Naive thymus-derived CD8-positive, alpha-beta T cell (primary cell): ENCODE data around the gene RRP9. TPM values are rescaled to one million over a fixed set of nuclear protein-coding genes. Genes with fewer than 3 reads are reported as not detected.

Source experiments
- ATAC-seq, 2 donors: fragments of 150-1000 bp; cut with Tn5 transposase in 1 of 2; sonication (Bioruptor Pico), chemical (Tn5 transposase) in 1 of 2; 1 replicate in 1 of 2; 2 replicates in 1 of 2; pipeline ENCODE4 v1.10.0; 2021; ENCODE audit warnings: mild to moderate bottlenecking in 2 of 2, moderate library complexity in 2 of 2
- POLR2A ChIA-PET: fragments of 350-600 bp; sonication (Branson Sonifier 250); formaldehyde crosslinking; loops from one replicate; lab custom pipeline; 2021; ENCODE audit warnings: antibody characterized with exemption; lab: Charles Lee
- DNase-seq, 10 donors: peaks; one replicate each; pipeline versions ENCODE4 v3.0.0 to v3.0.0-alpha.2; 2020 to 2022
- H3K27ac Mint-ChIP-seq, 10 donors: one replicate each; pipeline ENCODE4 v1.8.0; 2020 to 2022; ENCODE audit warnings: mild to moderate bottlenecking in 10 of 10, mixed read lengths in 10 of 10, moderate library complexity in 4 of 10, inconsistent platforms in 1 of 10
- H3K27me3 Mint-ChIP-seq, 5 donors: one replicate each; pipeline ENCODE4 v1.8.0; 2021 to 2022; ENCODE audit warnings: mixed read lengths in 5 of 5
- H3K36me3 Mint-ChIP-seq, 3 donors: one replicate each; pipeline ENCODE4 v1.8.0; 2020 to 2022; ENCODE audit warnings: mixed read lengths in 3 of 3, mild to moderate bottlenecking in 2 of 3, inconsistent platforms in 1 of 3
- H3K4me1 Mint-ChIP-seq, 4 donors: one replicate each; pipeline ENCODE4 v1.8.0; 2021 to 2022; ENCODE audit warnings: mixed read lengths in 4 of 4
- H3K4me3 Mint-ChIP-seq, 10 donors: one replicate each; pipeline ENCODE4 v1.8.0; 2020 to 2022; ENCODE audit warnings: mild to moderate bottlenecking in 10 of 10, mixed read lengths in 10 of 10, moderate library complexity in 6 of 10, inconsistent platforms in 1 of 10
- H3K9me3 Mint-ChIP-seq, 9 donors: one replicate each; pipeline ENCODE4 v1.8.0; 2020 to 2022; ENCODE audit warnings: mixed read lengths in 9 of 9, mild to moderate bottlenecking in 3 of 9, inconsistent platforms in 1 of 9, moderate library complexity in 1 of 9
- polyA plus RNA-seq, 3 donors: library from polyadenylated mRNA; unstranded; fragments of 300-500 nt; fragmentation: Illumina TruSeq; gene quantifications; one replicate each; pipeline ENCODE4 v1.2.3, GENCODE V29; 2021
- total RNA-seq, 8 experiments: library from RNA in 2 of 8; stranded (reverse) in 2 of 8; gene quantifications; one replicate each; pipeline ENCODE4 v1.2.3 and lab custom pipeline; 2021 to 2026

Gene RRP9
- total and polyA plus RNA-seq, 5 experiments from 2014 or later = 15.9 to 29.6 (median 18.1) TPM

DNA sequence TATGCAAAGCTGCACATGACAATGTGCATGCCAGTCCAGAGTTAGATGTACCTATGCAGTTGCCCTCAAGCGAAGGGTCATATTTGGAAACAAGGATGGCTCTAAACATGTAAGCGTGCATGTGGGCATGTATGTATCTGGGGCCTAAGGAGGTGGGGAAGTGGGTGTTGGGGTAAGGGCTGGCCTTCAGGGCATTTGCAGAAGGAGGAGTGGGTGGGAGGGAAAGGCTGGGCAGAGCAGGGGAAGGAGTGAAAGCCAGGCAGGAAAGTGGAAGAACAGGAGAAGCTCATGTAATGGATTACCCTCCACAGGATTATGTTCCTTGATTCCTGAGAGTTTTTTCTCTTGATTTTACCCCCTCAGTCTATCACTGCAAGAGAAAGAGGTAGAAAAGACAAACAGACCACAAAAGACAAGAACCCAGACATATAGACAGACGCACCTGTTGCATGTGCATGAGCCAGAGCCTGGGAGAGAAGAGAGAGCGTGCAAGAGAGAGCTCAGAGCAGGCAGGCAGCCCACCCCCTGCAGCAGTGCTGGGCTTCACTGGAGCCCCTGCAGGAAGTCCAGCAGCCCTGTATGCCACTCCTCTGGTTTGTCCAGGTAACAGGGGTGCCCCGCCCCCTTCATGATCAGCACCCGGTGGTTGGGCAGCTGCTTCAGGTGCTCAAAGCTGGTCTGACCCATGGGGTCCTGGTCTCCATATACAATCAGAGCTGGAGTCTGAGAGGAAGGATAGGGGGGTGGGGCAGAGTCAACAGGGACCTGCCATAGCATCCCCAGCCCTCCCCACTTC, 27.4 kb upstream of the RRP9 start:
- no peak for DNase-seq
- POLR2A ChIA-PET = interaction anchor here (0.5 to 1.4 kb wide), 2 partner anchors 14 to 381 kb away, joined by 4 read pairs; partner anchors contain the start of gene ACY1
- H3K4me3 Mint-ChIP-seq = peak overlapping the region; percentile 34 to 89 (median 80)
- no peaks in the 10 kb centered on the region for H3K36me3 Mint-ChIP-seq
- ATAC-seq = no peak
- no peaks in the 10 kb centered on the region for H3K9me3 Mint-ChIP-seq
- peaks cover 19 to 52% (median 37%) of the 10 kb centered on the region in 4 donors for H3K4me1 Mint-ChIP-seq
- no peaks in the 10 kb centered on the region for H3K27me3 Mint-ChIP-seq
- H3K27ac Mint-ChIP-seq = peak overlapping the region in 9 of 10 donors; percentile 43 to 86 (median 71)

- POLR2A ChIA-PET = interaction anchor here (0.6 to 1.4 kb wide), 4 partner anchors 11 to 26 kb away, joined by 3 to 8 read pairs (median 4); partner anchors contain the start of genes ACY1, PARP3 and RRP9
- peak overlapping the region; percentile 70 to 94 (median 82) for H3K4me3 Mint-ChIP-seq
- ATAC-seq (peak; percentile 2 to 31), DNase-seq (no peak)
- H3K36me3 Mint-ChIP-seq = no peaks in the 10 kb centered on the region
- H3K9me3 Mint-ChIP-seq = no peaks in the 10 kb centered on the region
- peaks cover 13 to 48% (median 30%) of the 10 kb centered on the region in 4 donors for H3K4me1 Mint-ChIP-seq
- H3K27ac Mint-ChIP-seq = peak overlapping the region in 6 of 10 donors; percentile 57 to 86 (median 73)
- H3K27me3 Mint-ChIP-seq = no peaks in the 10 kb centered on the region
Measured at GRCh38 chr3:51968170-51968775, 26.6 kb upstream of the RRP9 start.

DNA sequence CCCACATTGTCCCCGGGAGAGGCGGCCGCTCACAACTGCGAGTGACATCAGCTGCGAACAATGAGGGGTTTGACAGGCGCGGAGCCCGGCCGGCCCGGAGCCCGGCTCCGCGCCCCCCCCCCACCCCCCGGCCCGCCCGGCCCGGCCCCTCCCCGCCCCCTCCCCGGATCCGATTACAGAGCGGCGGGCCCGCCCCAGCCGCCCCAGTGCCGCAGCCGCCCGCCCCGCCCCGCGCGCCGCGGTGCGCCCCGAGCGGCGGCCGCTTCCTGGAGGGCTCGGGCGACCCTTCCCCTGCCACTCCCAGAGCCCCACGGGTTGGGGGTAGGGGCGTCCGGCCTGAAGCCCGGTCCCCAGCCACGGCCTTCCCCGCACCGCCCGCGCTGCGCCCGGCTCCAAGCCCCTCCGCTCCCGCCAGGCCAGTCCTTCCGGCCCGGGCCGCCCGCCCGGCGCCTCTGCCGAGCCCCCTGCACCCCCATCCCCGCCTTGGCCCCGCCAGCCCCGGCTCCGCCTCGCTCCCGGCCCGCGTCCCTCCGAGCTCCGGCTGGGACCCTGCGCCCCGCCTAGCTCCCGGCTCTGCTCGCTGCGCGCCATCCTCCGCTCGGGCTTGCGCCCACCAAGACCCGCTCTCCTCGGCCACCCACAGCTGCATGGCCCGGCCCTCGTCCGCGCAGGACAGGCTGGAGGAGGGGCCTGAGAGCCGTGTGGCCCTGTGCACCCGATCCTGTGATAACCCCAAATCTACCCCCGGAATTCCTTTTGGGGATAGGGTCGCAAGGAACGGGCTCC, 25.9 kb upstream of the RRP9 start, which contains the start of gene PCBP4:
Gene PCBP4, minus strand, starts transcription at position 71 of the 786 bp plus-strand sequence. CDS start 6,214 bp downstream, outside the sequence.
- Mint-ChIP-seq H3K36me3 (no peaks in the 10 kb centered on the region), H3K9me3 (no peaks in the 10 kb centered on the region), H3K27ac (peak within 1 kb of the TSS in 8 of 10 donors; percentile 37 to 94 (median 75)), H3K4me3 (peak within 1 kb of the TSS; percentile 80 to 94 (median 84)), H3K4me1 (peaks cover 13 to 46% (median 30%) of the 10 kb centered on the region in 4 donors), H3K27me3 (no peaks in the 10 kb centered on the region)
- POLR2A ChIA-PET = interaction anchor here (1.0 to 1.4 kb wide), 4 partner anchors 10 to 25 kb away, joined by 3 to 8 read pairs (median 4); partner anchors contain the start of genes PARP3 and RRP9
- peak; percentile 66 to 78 for ATAC-seq
- DNase-seq = peak in 3 of 10 donors; percentile 30 to 47 (median 33)

DNA sequence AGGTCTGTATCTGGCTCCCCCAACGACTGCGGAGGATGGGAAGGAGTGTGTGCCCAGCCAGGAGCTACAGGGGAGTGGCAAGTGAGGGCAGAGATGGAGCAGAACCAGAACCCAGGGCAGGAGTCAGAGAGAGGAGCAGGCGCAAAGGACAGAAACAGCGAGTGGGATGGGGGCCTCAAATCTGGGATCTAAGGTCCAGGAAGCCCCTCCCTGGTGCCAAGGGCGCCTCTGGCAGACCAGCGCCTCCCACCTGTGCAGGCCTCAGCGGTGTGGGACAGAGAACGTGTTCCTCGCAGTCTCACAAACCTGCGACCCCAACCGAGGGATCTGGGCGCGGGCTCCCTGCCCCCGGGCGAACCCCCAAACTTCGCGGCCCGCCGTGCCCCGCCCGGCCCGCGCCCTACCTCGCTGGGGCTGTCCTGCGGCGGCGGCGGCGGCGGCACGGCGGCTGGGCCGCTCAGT, 25.2 kb upstream of the RRP9 start:
- H3K36me3 Mint-ChIP-seq = no peaks in the 10 kb centered on the region
- POLR2A ChIA-PET = interaction anchor here (1.0 to 1.3 kb wide), 5 partner anchors 10 to 28 kb away, joined by 3 to 5 read pairs (median 4); partner anchors contain the start of genes PARP3, RPL29 and RRP9
- peak overlapping the region; percentile 67 to 89 (median 81) for H3K4me3 Mint-ChIP-seq
- ATAC-seq (peak; percentile 73 to 77), DNase-seq (no peak)
- peaks cover 13 to 41% (median 28%) of the 10 kb centered on the region in 4 donors for H3K4me1 Mint-ChIP-seq
- no peaks in the 10 kb centered on the region for H3K27me3 Mint-ChIP-seq
- peak overlapping the region in 5 of 10 donors; percentile 37 to 94 (median 80) for H3K27ac Mint-ChIP-seq
- H3K9me3 Mint-ChIP-seq = no peaks in the 10 kb centered on the region

- Mint-ChIP-seq H3K9me3 (no peaks in the 10 kb centered on the region), H3K36me3 (no peaks in the 10 kb centered on the region), H3K4me3 (peak overlapping the region; percentile 67 to 89 (median 81)), H3K4me1 (peaks cover 13 to 41% (median 28%) of the 10 kb centered on the region in 4 donors), H3K27ac (peak overlapping the region in 7 of 10 donors; percentile 37 to 94 (median 72)), H3K27me3 (no peaks in the 10 kb centered on the region)
- ATAC-seq = no peak
- POLR2A ChIA-PET = interaction anchor here (1.2 to 1.3 kb wide), 4 partner anchors 8 to 29 kb away, joined by 3 to 4 read pairs (median 4); partner anchors contain the start of genes ABHD14B, PARP3, RPL29 and RRP9
- DNase-seq = no peak
Measured at GRCh38 chr3:51966486-51966885, 24.8 kb upstream of the RRP9 start.

DNA sequence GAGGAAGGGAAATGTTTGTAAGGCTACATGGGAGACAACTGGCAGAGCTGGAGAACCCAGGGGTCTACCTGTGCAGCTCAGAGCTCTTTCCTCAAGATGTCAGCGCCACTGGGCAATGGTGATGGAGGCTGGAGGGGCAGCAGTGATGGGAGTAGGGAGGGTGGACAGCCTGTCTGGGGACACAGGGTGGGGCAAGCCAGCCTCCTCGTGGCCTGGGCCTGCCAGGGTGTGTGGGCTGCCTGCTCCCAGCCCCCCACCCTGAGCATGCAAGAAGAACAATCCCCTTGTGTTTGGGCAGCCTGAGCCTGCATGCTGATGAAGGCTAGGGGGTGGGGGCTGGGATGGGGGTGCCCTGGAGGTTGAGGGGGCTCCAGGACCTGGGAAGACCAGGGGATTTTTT, 24.3 kb upstream of the RRP9 start:
- POLR2A ChIA-PET = interaction anchor here (1.2 to 1.3 kb wide), 4 partner anchors 8 to 29 kb away, joined by 3 to 4 read pairs (median 4); partner anchors contain the start of genes ABHD14B, PARP3, RPL29 and RRP9
- Mint-ChIP-seq H3K4me3 (peak overlapping the region in 9 of 10 donors; percentile 54 to 89 (median 70)), H3K27ac (peak overlapping the region in 3 of 10 donors; percentile 27 to 92 (median 51)), H3K9me3 (no peaks in the 10 kb centered on the region), H3K36me3 (no peaks in the 10 kb centered on the region), H3K4me1 (peaks cover 13 to 41% (median 28%) of the 10 kb centered on the region in 4 donors), H3K27me3 (no peaks in the 10 kb centered on the region)
- no peak for DNase-seq
- ATAC-seq = no peak

- Mint-ChIP-seq H3K4me1 (peaks cover 13 to 38% (median 25%) of the 10 kb centered on the region in 4 donors), H3K36me3 (peaks cover 0 to 1% (median 0%) of the 10 kb centered on the region in 3 donors), H3K4me3 (no peak overlapping the region), H3K27me3 (no peaks in the 10 kb centered on the region), H3K27ac (no peak overlapping the region), H3K9me3 (no peaks in the 10 kb centered on the region)
- no peak for DNase-seq
- no peak for ATAC-seq
- POLR2A ChIA-PET = interaction anchor here (1.9 to 2.5 kb wide), 2 partner anchors 9 to 18 kb away, joined by 6 to 11 read pairs; partner anchors contain the start of gene ABHD14B
Measured at GRCh38 chr3:51964521-51964920, 22.8 kb upstream of the RRP9 start.

GRCh38 chr3:51963951-51964451, 22.3 kb upstream of the RRP9 start:
- Mint-ChIP-seq H3K9me3 (no peaks in the 10 kb centered on the region), H3K4me3 (no peak overlapping the region), H3K27ac (no peak overlapping the region), H3K36me3 (peaks cover 0 to 1% (median 0%) of the 10 kb centered on the region in 3 donors), H3K4me1 (peaks cover 13 to 34% (median 23%) of the 10 kb centered on the region in 4 donors), H3K27me3 (no peaks in the 10 kb centered on the region)
- DNase-seq (peak in 1 of 10 donors; percentile 60), ATAC-seq (no peak)
- POLR2A ChIA-PET = interaction anchor here (1.9 to 2.5 kb wide), 2 partner anchors 10 to 18 kb away, joined by 6 to 11 read pairs; partner anchors contain the start of gene ABHD14B

GRCh38 chr3:51962854-51963530, 21.3 kb upstream of the RRP9 start:
- H3K27me3 Mint-ChIP-seq = peaks cover 0 to 7% (median 2%) of the 10 kb centered on the region in 5 donors
- no peak overlapping the region for H3K27ac Mint-ChIP-seq
- no peak for ATAC-seq
- peaks cover 0 to 4% (median 4%) of the 10 kb centered on the region in 3 donors for H3K36me3 Mint-ChIP-seq
- peaks cover 7 to 23% (median 16%) of the 10 kb centered on the region in 4 donors for H3K4me1 Mint-ChIP-seq
- H3K9me3 Mint-ChIP-seq = no peaks in the 10 kb centered on the region
- no peak overlapping the region for H3K4me3 Mint-ChIP-seq
- POLR2A ChIA-PET = interaction anchor here (1.9 to 2.5 kb wide), 2 partner anchors 11 to 19 kb away, joined by 6 to 11 read pairs; partner anchors contain the start of gene ABHD14B
- DNase-seq = peak in 1 of 10 donors; percentile 26

GRCh38 chr3:51961602-51962569, 20.2 kb upstream of the RRP9 start:
- H3K9me3 Mint-ChIP-seq = no peaks in the 10 kb centered on the region
- H3K27me3 Mint-ChIP-seq = peaks cover 0 to 8% (median 2%) of the 10 kb centered on the region in 5 donors
- POLR2A ChIA-PET = no interaction called here
- no peak overlapping the region for H3K27ac Mint-ChIP-seq
- ATAC-seq (no peak), DNase-seq (peak in 1 of 10 donors; percentile 32)
- H3K4me3 Mint-ChIP-seq = no peak overlapping the region
- H3K4me1 Mint-ChIP-seq = peaks cover 4 to 21% (median 13%) of the 10 kb centered on the region in 4 donors
- peaks cover 0 to 4% (median 4%) of the 10 kb centered on the region in 3 donors for H3K36me3 Mint-ChIP-seq
